Esophagus muscularis mucosa (tissue), 4 donors: ENCODE measurements around the gene RYR2.

Experiments used
- CTCF ChIP-seq, 3 experiments: fragments of 200-600 bp in 2 of 3; fragments of 450-650 bp in 1 of 3; sonication (generic) in 2 of 3; IDR thresholded peaks; one replicate each; pipeline ENCODE4 v1.5.1; 2017 to 2019; ENCODE audit warnings: antibody characterized with exemption in 3 of 3, mild to moderate bottlenecking in 2 of 3, moderate library complexity in 1 of 3
- EP300 ChIP-seq: sonication (generic); formaldehyde crosslinking; IDR thresholded peaks from one replicate; pipeline ENCODE4 v1.6.1; 2017; ENCODE audit warnings: antibody characterized with exemption
- POLR2A ChIP-seq: fragments of 450-650 bp; IDR thresholded peaks from one replicate; pipeline ENCODE4 v1.6.1; 2017; ENCODE audit warnings: antibody characterized with exemption, moderate library complexity, mild to moderate bottlenecking, low read depth
- POLR2AphosphoS5 ChIP-seq, 2 donors: sonication (generic); formaldehyde crosslinking; IDR thresholded peaks; one replicate each; pipeline ENCODE4 v1.6.1; 2017; ENCODE audit warnings: antibody characterized with exemption in 2 of 2

- no peak for TF ChIP-seq CTCF (IDR thresholded peaks at IDR 0.05)
- TF ChIP-seq POLR2A = no peak
- TF ChIP-seq EP300 = no peak
- TF ChIP-seq POLR2AphosphoS5 (IDR thresholded peaks at IDR 0.05) = no peak
Observed at GRCh38 chr1:237029850-237030535, 12.0 kb upstream of the RYR2 start.
